HEK293 (cell line): Measurements from ENCODE around the gene AKT2.

Experiments
- CTCF ChIA-PET: fragments of 350-600 bp; formaldehyde crosslinking; extraction: SDS; loops from one replicate; lab custom pipeline; 2021; ENCODE audit warnings: antibody characterized with exemption; lab: Yijun Ruan, JAX
- POLR2A ChIA-PET: fragments of 300-600 bp; formaldehyde crosslinking; extraction: SDS; loops from one replicate; lab custom pipeline; 2020; ENCODE audit warnings: antibody characterized with exemption, inconsistent platforms; lab: Yijun Ruan, JAX
- H3K27ac ChIP-seq: fragments of 200-500 bp; sonication (Bioruptor generic); 2 replicates; pipeline ENCODE4 v1.5.1; 2014; ENCODE audit warnings: low read depth, low read length, control low read depth, inconsistent platforms; ENCODE audit errors: extremely low read depth
- H3K36me3 ChIP-seq, 2 experiments: fragments of 200-500 bp in 1 of 2; sonication (Bioruptor generic) in 1 of 2; 1 replicate in 1 of 2; 2 replicates in 1 of 2; pipeline ENCODE4 v1.5.1; 2014 to 2017; ENCODE audit warnings: inconsistent platforms in 2 of 2, low read length in 2 of 2; ENCODE audit not compliant: control insufficient read depth in 2 of 2, insufficient read depth in 1 of 2
- H3K4me1 ChIP-seq: fragments of 200-500 bp; sonication (Bioruptor generic); 2 replicates; pipeline ENCODE4 v1.5.1; 2014; ENCODE audit warnings: mild to moderate bottlenecking, low read length, inconsistent platforms; ENCODE audit not compliant: control insufficient read depth, insufficient read depth
- H3K4me3 ChIP-seq: 2 replicates; pipeline ENCODE4 v1.5.1; 2011; ENCODE audit warnings: low read depth, mild to moderate bottlenecking, control low read depth, low read length, moderate library complexity
- H3K9me3 ChIP-seq: fragments of 200-500 bp; sonication (Bioruptor generic); 2 replicates; pipeline ENCODE4 v1.5.1; 2014; ENCODE audit warnings: low read depth, low read length, inconsistent platforms; ENCODE audit not compliant: control insufficient read depth, insufficient read depth
- EGR2 ChIP-seq: fragments of 450-650 bp; formaldehyde crosslinking; IDR thresholded peaks from 2 replicates; pipeline ENCODE4 v1.5.1; 2016; ENCODE audit warnings: low read depth, missing biosample characterization, missing genetic modification characterization
- GFI1B ChIP-seq: fragments of 450-650 bp; formaldehyde crosslinking; IDR thresholded peaks from 2 replicates; pipeline ENCODE4 v1.5.1; 2016; ENCODE audit warnings: missing biosample characterization, missing genetic modification characterization
- MEIS1 ChIP-seq: sonication (generic); formaldehyde crosslinking; IDR thresholded peaks from 2 replicates; pipeline ENCODE4 v1.8.1; 2022; ENCODE audit warnings: missing genetic modification reagents, mild to moderate bottlenecking, borderline replicate concordance
- PRDM1 ChIP-seq: fragments of 450-650 bp; formaldehyde crosslinking; IDR thresholded peaks from 2 replicates; pipeline ENCODE4; 2016; ENCODE audit warnings: missing biosample characterization, missing genetic modification characterization
- ZBTB20 ChIP-seq: fragments of 450-650 bp; formaldehyde crosslinking; IDR thresholded peaks from 2 replicates; pipeline ENCODE4 v1.5.1; 2016; ENCODE audit warnings: missing biosample characterization, missing genetic modification characterization
- ZBTB7A ChIP-seq: fragments of 450-650 bp; formaldehyde crosslinking; IDR thresholded peaks from 2 replicates; pipeline ENCODE4 v1.5.1; 2016; ENCODE audit warnings: low read depth, missing biosample characterization, missing genetic modification characterization
- ZFHX2 ChIP-seq: fragments of 450-650 bp; formaldehyde crosslinking; conservative IDR thresholded peaks from 2 replicates; pipeline ENCODE4 v1.5.1; 2016; ENCODE audit warnings: missing biosample characterization, missing genetic modification characterization
- ZNF112 ChIP-seq: fragments of 450-650 bp; formaldehyde crosslinking; IDR thresholded peaks from 2 replicates; pipeline ENCODE4 v1.5.0; 2017; ENCODE audit warnings: missing biosample characterization, missing genetic modification characterization
- ZNF394 ChIP-seq: fragments of 450-650 bp; formaldehyde crosslinking; IDR thresholded peaks from 2 replicates; pipeline ENCODE4 v1.5.1; 2016; ENCODE audit warnings: missing biosample characterization, missing genetic modification characterization, mild to moderate bottlenecking, moderate library complexity, borderline replicate concordance
- ZNF529 ChIP-seq: fragments of 450-650 bp; formaldehyde crosslinking; IDR thresholded peaks from 2 replicates; pipeline ENCODE4 v1.5.1; 2017; ENCODE audit warnings: missing genetic modification characterization, missing biosample characterization; ENCODE audit not compliant: insufficient replicate concordance
- ZNF530 ChIP-seq: fragments of 450-650 bp; formaldehyde crosslinking; IDR thresholded peaks from 2 replicates; pipeline ENCODE4 v1.5.1; 2016; ENCODE audit warnings: low read depth, missing biosample characterization, missing genetic modification characterization
- ZNF558 ChIP-seq: fragments of 450-650 bp; formaldehyde crosslinking; IDR thresholded peaks from 2 replicates; pipeline ENCODE4 v1.5.1; 2016; ENCODE audit warnings: missing biosample characterization, missing genetic modification characterization
- ZNF560 ChIP-seq: fragments of 450-650 bp; formaldehyde crosslinking; IDR thresholded peaks from 2 replicates; pipeline ENCODE4 v1.5.1; 2017; ENCODE audit warnings: missing biosample characterization, missing genetic modification characterization, borderline replicate concordance
- ZNF571 ChIP-seq: fragments of 450-650 bp; formaldehyde crosslinking; IDR thresholded peaks from 2 replicates; pipeline ENCODE4 v1.5.0; 2017; ENCODE audit warnings: missing biosample characterization, missing genetic modification characterization
- ZSCAN23 ChIP-seq: fragments of 450-650 bp; formaldehyde crosslinking; IDR thresholded peaks from 2 replicates; pipeline ENCODE4 v1.5.1; 2016; ENCODE audit warnings: missing biosample characterization, missing genetic modification characterization
- ZXDB ChIP-seq: fragments of 450-650 bp; formaldehyde crosslinking; IDR thresholded peaks from 2 replicates; pipeline ENCODE4 v1.5.1; 2016; ENCODE audit warnings: missing biosample characterization, missing genetic modification characterization
- TF ChIP-seq, protein P1 (sequence below): fragments of 450-650 bp; formaldehyde crosslinking; IDR thresholded peaks from 2 replicates; pipeline ENCODE4 v1.5.1; 2016; ENCODE audit warnings: missing biosample characterization, missing genetic modification characterization
- TF ChIP-seq, protein P2 (sequence below): fragments of 450-650 bp; IDR thresholded peaks from 2 replicates; pipeline ENCODE4 v1.5.1; 2018; ENCODE audit warnings: missing biosample characterization, mild to moderate bottlenecking, missing genetic modification characterization
- TF ChIP-seq, protein P3 (sequence below): fragments of 450-650 bp; formaldehyde crosslinking; IDR thresholded peaks from 2 replicates; pipeline ENCODE4 v1.5.1; 2016; ENCODE audit warnings: missing biosample characterization, missing genetic modification characterization

Gene AKT2

DNA sequence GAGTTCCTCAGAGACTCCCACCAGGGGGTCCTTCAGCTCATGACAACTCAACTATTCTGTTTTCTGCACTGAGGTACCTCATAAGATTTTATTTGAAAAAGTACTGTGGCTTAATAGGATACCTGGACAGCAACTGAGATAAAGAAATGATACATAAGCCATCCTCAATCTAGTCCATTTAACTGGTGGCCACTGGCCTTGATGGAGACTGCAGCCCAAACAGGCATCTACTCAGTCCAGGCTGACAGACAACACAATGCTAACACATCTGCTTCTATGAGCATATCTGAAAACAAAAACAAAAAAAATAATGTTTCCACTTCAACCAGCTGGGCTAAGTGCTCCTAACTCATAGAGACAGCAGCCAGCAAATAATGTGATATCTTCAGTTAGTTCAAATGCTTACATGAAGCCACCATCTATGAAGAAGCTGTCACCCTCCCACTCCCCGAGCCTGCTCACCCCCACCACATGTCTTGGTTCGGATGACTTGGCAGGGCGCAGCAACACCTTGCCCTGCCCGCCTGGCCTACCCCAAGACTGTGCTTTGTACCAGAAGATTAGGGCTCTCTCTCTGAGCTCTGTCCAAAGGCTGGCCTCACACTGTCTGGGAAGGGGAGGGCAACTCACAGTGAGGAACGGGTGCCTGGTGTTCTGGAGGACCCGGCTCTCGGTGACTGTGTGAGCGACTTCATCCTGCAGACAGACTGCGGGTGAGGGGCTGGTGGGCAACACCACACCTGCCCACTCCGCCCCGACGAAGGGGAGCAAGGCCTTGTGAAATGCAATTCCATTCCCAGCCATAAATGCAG, 45.5 kb downstream of the AKT2 start (continued):
- TF ChIP-seq ZXDB, result no peak
- TF ChIP-seq, protein P1, sequence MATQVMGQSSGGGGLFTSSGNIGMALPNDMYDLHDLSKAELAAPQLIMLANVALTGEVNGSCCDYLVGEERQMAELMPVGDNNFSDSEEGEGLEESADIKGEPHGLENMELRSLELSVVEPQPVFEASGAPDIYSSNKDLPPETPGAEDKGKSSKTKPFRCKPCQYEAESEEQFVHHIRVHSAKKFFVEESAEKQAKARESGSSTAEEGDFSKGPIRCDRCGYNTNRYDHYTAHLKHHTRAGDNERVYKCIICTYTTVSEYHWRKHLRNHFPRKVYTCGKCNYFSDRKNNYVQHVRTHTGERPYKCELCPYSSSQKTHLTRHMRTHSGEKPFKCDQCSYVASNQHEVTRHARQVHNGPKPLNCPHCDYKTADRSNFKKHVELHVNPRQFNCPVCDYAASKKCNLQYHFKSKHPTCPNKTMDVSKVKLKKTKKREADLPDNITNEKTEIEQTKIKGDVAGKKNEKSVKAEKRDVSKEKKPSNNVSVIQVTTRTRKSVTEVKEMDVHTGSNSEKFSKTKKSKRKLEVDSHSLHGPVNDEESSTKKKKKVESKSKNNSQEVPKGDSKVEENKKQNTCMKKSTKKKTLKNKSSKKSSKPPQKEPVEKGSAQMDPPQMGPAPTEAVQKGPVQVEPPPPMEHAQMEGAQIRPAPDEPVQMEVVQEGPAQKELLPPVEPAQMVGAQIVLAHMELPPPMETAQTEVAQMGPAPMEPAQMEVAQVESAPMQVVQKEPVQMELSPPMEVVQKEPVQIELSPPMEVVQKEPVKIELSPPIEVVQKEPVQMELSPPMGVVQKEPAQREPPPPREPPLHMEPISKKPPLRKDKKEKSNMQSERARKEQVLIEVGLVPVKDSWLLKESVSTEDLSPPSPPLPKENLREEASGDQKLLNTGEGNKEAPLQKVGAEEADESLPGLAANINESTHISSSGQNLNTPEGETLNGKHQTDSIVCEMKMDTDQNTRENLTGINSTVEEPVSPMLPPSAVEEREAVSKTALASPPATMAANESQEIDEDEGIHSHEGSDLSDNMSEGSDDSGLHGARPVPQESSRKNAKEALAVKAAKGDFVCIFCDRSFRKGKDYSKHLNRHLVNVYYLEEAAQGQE (tag by site-specific recombination), result 0 out of 2 replicates have a peak, but pooled peaks have one; percentile 8

DNA sequence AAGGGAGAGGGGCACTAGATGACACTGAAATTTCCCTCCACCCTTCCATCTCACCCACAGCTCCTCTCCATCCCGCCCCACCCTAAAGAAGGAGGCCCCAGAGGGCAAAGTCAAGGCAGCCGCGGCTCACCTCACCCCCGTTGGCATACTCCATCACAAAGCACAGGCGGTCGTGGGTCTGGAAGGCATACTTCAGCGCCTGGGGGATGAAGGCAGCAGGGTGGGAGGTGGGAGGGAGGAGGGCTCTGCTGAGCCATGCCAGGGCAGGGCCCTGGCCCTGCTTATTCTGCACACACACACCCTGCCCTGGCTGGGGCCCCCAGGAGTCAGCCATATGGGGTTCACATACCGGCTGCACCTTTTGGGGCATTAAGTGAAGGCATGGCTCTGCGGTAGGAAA, 46.4 kb downstream of the AKT2 start:
- Histone ChIP-seq H3K36me3 (peaks cover 79 to 89% of the 10 kb centered on the region in 2 experiments), H3K27ac (no peak overlapping the region), H3K9me3 (no peaks in the 10 kb centered on the region), H3K4me3 (no peak overlapping the region), H3K4me1 (no peaks in the 10 kb centered on the region)
- CTCF ChIA-PET, result no interaction called here
- TF ChIP-seq EGR2 (tag by site-specific recombination) (peak; percentile 47), GFI1B (tag by site-specific recombination) (no peak)
- POLR2A ChIA-PET, result interaction anchor here (0.5 kb wide), 1 partner anchor 1552 kb away, joined by 7 read pairs; no protein-coding TSS in a partner anchor

DNA sequence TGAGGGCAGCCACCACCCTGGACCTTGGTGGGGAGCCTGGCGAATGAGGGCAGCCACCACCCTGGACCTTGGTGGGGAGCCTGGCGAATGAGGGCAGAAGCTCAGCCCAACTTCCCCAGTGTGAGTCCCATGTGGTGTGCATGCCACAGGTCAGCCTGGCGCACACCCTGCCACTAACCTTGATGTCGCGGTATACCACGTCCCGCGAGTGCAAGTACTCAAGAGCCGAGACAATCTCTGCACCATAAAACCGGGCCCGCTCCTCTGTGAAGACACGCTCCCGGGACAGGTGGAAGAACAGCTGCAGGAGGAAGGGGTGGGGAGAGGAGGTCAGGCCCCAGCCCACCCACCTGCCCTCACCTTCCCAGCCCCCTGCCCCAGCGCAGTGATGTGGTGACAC, 47.4 kb downstream of the AKT2 start:
- POLR2A ChIA-PET, result interaction anchor here (1.4 kb wide), 1 partner anchor 11 kb away, joined by 5 read pairs; no protein-coding TSS in a partner anchor
- CTCF ChIA-PET, result interaction anchor here (0.7 kb wide), 2 partner anchors 473 to 705 kb away, joined by 3 read pairs; no protein-coding TSS in a partner anchor

More for the DNA sequence above, 47.4 kb downstream of the AKT2 start:
- Histone ChIP-seq H3K4me3 (no peak overlapping the region), H3K9me3 (no peaks in the 10 kb centered on the region), H3K36me3 (peaks cover 73 to 95% of the 10 kb centered on the region in 2 experiments), H3K27ac (no peak overlapping the region), H3K4me1 (no peaks in the 10 kb centered on the region)
- TF ChIP-seq ZBTB7A (tag by site-specific recombination), result no peak
- no peak for TF ChIP-seq ZNF560
- TF ChIP-seq ZNF394 (tag by site-specific recombination), result no peak
- no peak for TF ChIP-seq ZSCAN23
- no peak for TF ChIP-seq ZNF530 (tag by site-specific recombination)
- no peak for TF ChIP-seq PRDM1
- no peak for TF ChIP-seq ZFHX2 (tag by site-specific recombination)
- no peak for TF ChIP-seq ZNF112
- TF ChIP-seq, protein P2, sequence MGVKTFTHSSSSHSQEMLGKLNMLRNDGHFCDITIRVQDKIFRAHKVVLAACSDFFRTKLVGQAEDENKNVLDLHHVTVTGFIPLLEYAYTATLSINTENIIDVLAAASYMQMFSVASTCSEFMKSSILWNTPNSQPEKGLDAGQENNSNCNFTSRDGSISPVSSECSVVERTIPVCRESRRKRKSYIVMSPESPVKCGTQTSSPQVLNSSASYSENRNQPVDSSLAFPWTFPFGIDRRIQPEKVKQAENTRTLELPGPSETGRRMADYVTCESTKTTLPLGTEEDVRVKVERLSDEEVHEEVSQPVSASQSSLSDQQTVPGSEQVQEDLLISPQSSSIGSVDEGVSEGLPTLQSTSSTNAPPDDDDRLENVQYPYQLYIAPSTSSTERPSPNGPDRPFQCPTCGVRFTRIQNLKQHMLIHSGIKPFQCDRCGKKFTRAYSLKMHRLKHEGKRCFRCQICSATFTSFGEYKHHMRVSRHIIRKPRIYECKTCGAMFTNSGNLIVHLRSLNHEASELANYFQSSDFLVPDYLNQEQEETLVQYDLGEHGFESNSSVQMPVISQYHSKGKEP (tag by site-specific recombination), result no peak
- TF ChIP-seq, protein P3, sequence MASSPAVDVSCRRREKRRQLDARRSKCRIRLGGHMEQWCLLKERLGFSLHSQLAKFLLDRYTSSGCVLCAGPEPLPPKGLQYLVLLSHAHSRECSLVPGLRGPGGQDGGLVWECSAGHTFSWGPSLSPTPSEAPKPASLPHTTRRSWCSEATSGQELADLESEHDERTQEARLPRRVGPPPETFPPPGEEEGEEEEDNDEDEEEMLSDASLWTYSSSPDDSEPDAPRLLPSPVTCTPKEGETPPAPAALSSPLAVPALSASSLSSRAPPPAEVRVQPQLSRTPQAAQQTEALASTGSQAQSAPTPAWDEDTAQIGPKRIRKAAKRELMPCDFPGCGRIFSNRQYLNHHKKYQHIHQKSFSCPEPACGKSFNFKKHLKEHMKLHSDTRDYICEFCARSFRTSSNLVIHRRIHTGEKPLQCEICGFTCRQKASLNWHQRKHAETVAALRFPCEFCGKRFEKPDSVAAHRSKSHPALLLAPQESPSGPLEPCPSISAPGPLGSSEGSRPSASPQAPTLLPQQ (tag by site-specific recombination), result no peak
- no peak for TF ChIP-seq ZBTB20 (tag by site-specific recombination)
- no peak for TF ChIP-seq ZNF558 (tag by site-specific recombination)
- TF ChIP-seq ZNF529, result no peak
- TF ChIP-seq MEIS1, result no peak
- TF ChIP-seq ZNF571 (tag by site-specific recombination), result no peak
